BJ (cell line): ENCODE results near the gene TNFRSF6B. TPM values are rescaled to one million over a fixed set of nuclear protein-coding genes. Genes with fewer than 3 reads are reported as not detected.

ENCODE experiments used
- CTCF ChIA-PET: fragments of 350-600 bp; formaldehyde crosslinking; extraction: SDS; loops from one replicate; lab custom pipeline; 2021; ENCODE audit warnings: antibody characterized with exemption, inconsistent platforms; lab: Yijun Ruan, JAX
- POLR2A ChIA-PET: fragments of 300-600 bp; sonication (Branson Sonifier 250); formaldehyde crosslinking; extraction: SDS; loops from one replicate; lab custom pipeline; 2021; ENCODE audit warnings: antibody characterized with exemption; lab: Charles Lee
- DNase-seq: peaks from one replicate; pipeline ENCODE4 v3.0.0-alpha.2; 2011; ENCODE audit warnings: low read depth
- H3K27me3 ChIP-seq: 2 replicates; pipeline ENCODE4 v1.6.0; 2011; ENCODE audit warnings: low read length; ENCODE audit not compliant: control insufficient read depth, insufficient read depth
- H3K36me3 ChIP-seq: 2 replicates; pipeline ENCODE4 v1.5.1; 2011; ENCODE audit warnings: low read length; ENCODE audit not compliant: control insufficient read depth, insufficient read depth
- H3K4me3 ChIP-seq: 2 replicates; pipeline ENCODE4 v1.5.1; 2011; ENCODE audit warnings: low read depth, mild to moderate bottlenecking, control low read depth, low read length
- CTCF ChIP-seq: IDR thresholded peaks from 2 replicates; pipeline ENCODE4 v1.5.1; 2011; ENCODE audit warnings: low read depth, mild to moderate bottlenecking, control low read depth, inconsistent platforms, low read length, moderate library complexity; ENCODE audit not compliant: insufficient read depth
- polyA plus RNA-seq: library from polyadenylated mRNA; depleted of rRNA; stranded (reverse); fragments of >200 nt; gene quantifications from 2 replicates; pipeline ENCODE4 v1.2.3, GENCODE V29; 2011

Gene TNFRSF6B
- polyA plus RNA-seq, 1 experiment = 3.2 TPM

GRCh38 chr20:63734946-63735858, 38.8 kb downstream of the TNFRSF6B start:
- POLR2A ChIA-PET = no interaction called here
- H3K36me3 ChIP-seq = peaks cover 20% of the 10 kb centered on the region
- CTCF ChIA-PET = no interaction called here

GRCh38 chr20:63735859-63736718, 39.6 kb downstream of the TNFRSF6B start, which contains the start of gene LIME1:
LIME1 (plus strand) TSS chr20:63736664; CDS start chr20:63737550, 886 bp downstream.
- Histone ChIP-seq H3K4me3 (no peak within 1 kb of the TSS), H3K36me3 (peaks cover 19% of the 10 kb centered on the region), H3K27me3 (no peaks in the 10 kb centered on the region)
- no peak for DNase-seq
- no peak for TF ChIP-seq CTCF
- POLR2A ChIA-PET = no interaction called here
- CTCF ChIA-PET = no interaction called here

More at GRCh38 chr20:63734946-63735858, 38.8 kb downstream of the TNFRSF6B start:
- TF ChIP-seq CTCF = no peak
- no peak for DNase-seq
- H3K27me3 ChIP-seq = no peaks in the 10 kb centered on the region
- H3K4me3 ChIP-seq = no peak overlapping the region

- no peaks in the 10 kb centered on the region for H3K27me3 ChIP-seq
- POLR2A ChIA-PET = no interaction called here
- TF ChIP-seq CTCF = no peak
- CTCF ChIA-PET = no interaction called here
- peaks cover 22% of the 10 kb centered on the region for H3K36me3 ChIP-seq
- DNase-seq = no peak
- no peak overlapping the region for H3K4me3 ChIP-seq
Measured at GRCh38 chr20:63736893-63737694, 40.6 kb downstream of the TNFRSF6B start.

- POLR2A ChIA-PET = no interaction called here
- Histone ChIP-seq H3K36me3 (peaks cover 24% of the 10 kb centered on the region), H3K4me3 (no peak overlapping the region), H3K27me3 (no peaks in the 10 kb centered on the region)
- CTCF ChIA-PET = no interaction called here
- TF ChIP-seq CTCF = no peak
- no peak for DNase-seq
Measured at GRCh38 chr20:63737695-63737944, 41.2 kb downstream of the TNFRSF6B start.
